Prostate gland (tissue), 2 donors: ENCODE data around the gene SLC22A14. TPM values are rescaled to one million over a fixed set of nuclear protein-coding genes. Genes with fewer than 3 reads are reported as not detected.
"Not testable (repeated sequence)": the region's sequence is repeated elsewhere in the genome, so short reads cannot be mapped to it uniquely, and the experiment has no call there.

Experiments used
- DNase-seq: peaks from one replicate; pipeline ENCODE4 v3.0.0-alpha.2; 2019; ENCODE audit warnings: low spot score
- H3K27ac ChIP-seq, 2 donors: fragments of 200-600 bp; sonication (generic); 2 replicates each; pipeline ENCODE4 v1.5.1; 2017 to 2019
- H3K27me3 ChIP-seq: fragments of 200-600 bp; sonication (generic); replicated peaks from 2 replicates; pipeline ENCODE4 v1.5.1; 2019; ENCODE audit not compliant: insufficient read depth
- H3K36me3 ChIP-seq, 2 donors: fragments of 200-600 bp; sonication (generic); 1 replicate in 1 of 2; 2 replicates in 1 of 2; pipeline versions ENCODE4 v1.5.1 to v1.8.1; 2017 to 2019
- H3K4me1 ChIP-seq: fragments of 200-600 bp; sonication (generic); replicated peaks from 2 replicates; pipeline ENCODE4 v1.5.1; 2019
- H3K4me3 ChIP-seq, 2 donors: fragments of 200-600 bp; sonication (generic); 2 replicates each; pipeline ENCODE4 v1.5.1; 2017 to 2019
- H3K9me3 ChIP-seq: fragments of 200-600 bp; sonication (generic); 2 replicates; pipeline ENCODE4 v1.5.1; 2017
- CTCF ChIP-seq, 4 experiments: fragments of 200-600 bp in 2 of 4; fragments of 450-650 bp in 2 of 4; sonication (generic) in 2 of 4; IDR thresholded peaks; 1 replicate in 3 of 4; 2 replicates in 1 of 4; pipeline ENCODE4 v1.5.1; 2016 to 2019; ENCODE audit warnings: antibody characterized with exemption in 4 of 4, mild to moderate bottlenecking in 2 of 4, moderate library complexity in 2 of 4
- POLR2A ChIP-seq: fragments of 450-650 bp; IDR thresholded peaks from one replicate; pipeline ENCODE4 v1.6.1; 2016; ENCODE audit warnings: antibody characterized with exemption, mild to moderate bottlenecking
- POLR2AphosphoS5 ChIP-seq: sonication (generic); formaldehyde crosslinking; IDR thresholded peaks from one replicate; pipeline ENCODE4 v1.6.1; 2017; ENCODE audit warnings: antibody characterized with exemption
- WGBS: methylation state at CpG from one replicate; pipeline ENCODE4 v1.1.5; 2018; 5-methylcytosine and 5-hydroxymethylcytosine counted together
- intact Hi-C: fragments of 100-400 bp; cut with DNase I; formaldehyde crosslinking; loops from one replicate; pipeline ENCODE4 v1.14.2; 2022
- total RNA-seq, 2 donors: library from RNA; depleted of rRNA; stranded (reverse); fragments of >200 nt; gene quantifications; one replicate each; pipeline ENCODE4 v1.1.0, GENCODE V29; 2016

SLC22A14 gene
- total RNA-seq, 2 donors from 2014 or later: 0.64 to 1.5 TPM

- Histone ChIP-seq H3K4me3 (no peak overlapping the region), H3K36me3 (no peaks in the 10 kb centered on the region), H3K27ac (no peak overlapping the region), H3K27me3 (no peaks in the 10 kb centered on the region), H3K9me3 (no peaks in the 10 kb centered on the region), H3K4me1 (no peaks in the 10 kb centered on the region)
- TF ChIP-seq CTCF (IDR thresholded peaks at IDR 0.05) (no peak), POLR2A (no peak), POLR2AphosphoS5 (no peak)
- 80% methylated on average over 10 of the region's 10 CpGs for WGBS
- intact Hi-C loops: no loop called here
- no peak for DNase-seq
Measured at GRCh38 chr3:38315488-38316230, 33.6 kb downstream of the SLC22A14 start.

GRCh38 chr3:38316356-38317191 lies 34.5 kb downstream of the SLC22A14 start:
- no peak overlapping the region for H3K4me3 ChIP-seq
- no peaks in the 10 kb centered on the region for H3K36me3 ChIP-seq
- H3K27ac ChIP-seq: no peak overlapping the region
- intact Hi-C loops: no loop called here
- no peak for TF ChIP-seq POLR2A
- no peak for TF ChIP-seq CTCF (IDR thresholded peaks at IDR 0.05)
- TF ChIP-seq POLR2AphosphoS5: no peak
- H3K27me3 ChIP-seq: no peaks in the 10 kb centered on the region
- 80% methylated on average over 22 of the region's 22 CpGs for WGBS
- no peaks in the 10 kb centered on the region for H3K9me3 ChIP-seq
- no peak for DNase-seq
- no peaks in the 10 kb centered on the region for H3K4me1 ChIP-seq

- Histone ChIP-seq H3K36me3 (no peaks in the 10 kb centered on the region), H3K27ac (no peak overlapping the region), H3K27me3 (no peaks in the 10 kb centered on the region), H3K9me3 (no peaks in the 10 kb centered on the region), H3K4me3 (no peak overlapping the region), H3K4me1 (no peaks in the 10 kb centered on the region)
- DNase-seq: no peak
- TF ChIP-seq CTCF (IDR thresholded peaks at IDR 0.05): no peak
- TF ChIP-seq POLR2AphosphoS5: no peak
- TF ChIP-seq POLR2A: no peak
- 88% methylated on average over 7 of the region's 7 CpGs for WGBS
- intact Hi-C loops: no loop called here
Measured at GRCh38 chr3:38317192-38317759, 35.2 kb downstream of the SLC22A14 start.

GRCh38 chr3:38318766-38319671 lies 36.9 kb downstream of the SLC22A14 start:
- Histone ChIP-seq H3K36me3 (no peaks in the 10 kb centered on the region), H3K27ac (no peak overlapping the region), H3K4me1 (no peaks in the 10 kb centered on the region), H3K27me3 (no peaks in the 10 kb centered on the region), H3K4me3 (no peak overlapping the region), H3K9me3 (no peaks in the 10 kb centered on the region)
- 88% methylated on average over 8 of the region's 8 CpGs for WGBS
- no peak for DNase-seq
- intact Hi-C loops: no loop called here
- no peak for TF ChIP-seq POLR2AphosphoS5
- no peak for TF ChIP-seq POLR2A
- TF ChIP-seq CTCF (IDR thresholded peaks at IDR 0.05): no peak

GRCh38 chr3:38320638-38321037 lies 38.5 kb downstream of the SLC22A14 start:
- H3K4me3 ChIP-seq, H3K27ac ChIP-seq, H3K27me3 ChIP-seq, DNase-seq, H3K36me3 ChIP-seq, H3K9me3 ChIP-seq, intact Hi-C loops, H3K4me1 ChIP-seq: not testable (repeated sequence)
- 94% methylated on average over 4 of the region's 4 CpGs for WGBS
